ENCODE measurements around the gene CCDC27. TPM values are rescaled to one million over a fixed set of nuclear protein-coding genes. Genes with fewer than 3 reads are reported as not detected.

CCDC27 gene
- total and polyA plus RNA-seq, 2 of the 13 experiments (the other 11 are each of a cell fraction or from before 2014, with no cell fraction given) = not detected

DNA sequence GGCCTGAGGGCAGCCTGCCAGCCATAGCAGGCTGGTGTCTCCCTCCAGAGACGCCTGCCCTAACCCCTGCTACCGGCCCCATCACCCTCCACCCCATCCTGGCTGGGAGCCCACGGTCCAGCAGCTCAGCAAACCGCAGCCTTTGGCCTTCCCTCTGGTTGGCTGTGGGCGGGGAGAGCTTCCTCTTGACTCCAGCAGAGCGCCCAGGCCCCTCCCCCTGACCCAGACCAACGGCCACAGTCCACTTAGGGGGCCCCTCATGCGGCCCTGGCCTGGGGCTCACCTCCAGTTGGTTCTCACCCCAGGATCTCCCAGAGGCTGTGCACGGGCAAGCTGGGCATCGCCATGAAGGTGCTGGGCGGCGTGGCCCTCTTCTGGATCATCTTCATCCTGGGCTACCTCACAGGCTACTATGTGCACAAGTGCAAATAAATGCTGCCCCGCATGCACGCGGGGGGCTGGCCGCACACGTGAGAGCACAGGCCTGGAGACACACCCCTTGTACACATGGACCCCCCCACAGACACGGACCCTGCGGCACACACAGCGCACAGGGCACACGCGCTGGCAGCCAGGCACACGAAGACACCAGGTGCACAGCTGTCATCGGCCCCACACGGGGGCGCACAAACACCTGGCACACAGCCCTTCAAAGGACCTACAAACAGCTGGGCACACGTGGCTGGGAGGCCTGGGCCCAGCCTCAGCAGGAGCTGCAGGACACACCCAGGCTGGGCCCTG is 23.4 kb downstream of the CCDC27 start (continued):
- TF ChIP-seq, protein P1, sequence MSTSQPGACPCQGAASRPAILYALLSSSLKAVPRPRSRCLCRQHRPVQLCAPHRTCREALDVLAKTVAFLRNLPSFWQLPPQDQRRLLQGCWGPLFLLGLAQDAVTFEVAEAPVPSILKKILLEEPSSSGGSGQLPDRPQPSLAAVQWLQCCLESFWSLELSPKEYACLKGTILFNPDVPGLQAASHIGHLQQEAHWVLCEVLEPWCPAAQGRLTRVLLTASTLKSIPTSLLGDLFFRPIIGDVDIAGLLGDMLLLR (CRISPR knock-in tag; IDR thresholded peaks at IDR 0.05) = peak; percentile 68
- TF ChIP-seq NPAS2 (CRISPR knock-in tag; IDR thresholded peaks at IDR 0.05; ENCODE audit: borderline replicate concordance) (0 out of 2 replicates have a peak, but pooled peaks have one; percentile 63), ONECUT2 (CRISPR knock-in tag; IDR thresholded peaks at IDR 0.05) (peak; percentile 12; the same call in 1 of the 2 replicates), KAT7 (CRISPR knock-in tag; IDR thresholded peaks at IDR 0.05; ENCODE audit: borderline replicate concordance) (0 out of 2 replicates have a peak, but pooled peaks have one; percentile 17), ZNF432 (CRISPR knock-in tag; IDR thresholded peaks at IDR 0.05; ENCODE audit: borderline replicate concordance) (no peak), ATAD3A (CRISPR knock-in tag; IDR thresholded peaks at IDR 0.05) (no peak), RORA (CRISPR knock-in tag; IDR thresholded peaks at IDR 0.05) (no peak), XRCC5 (optimal IDR thresholded peaks at IDR 0.05; ENCODE audit: low read length) (peak; percentile 74), ZBTB1 (CRISPR knock-in tag; IDR thresholded peaks at IDR 0.05; ENCODE audit: borderline replicate concordance) (peak; percentile 61; the same call in 1 of the 2 replicates), ZNF614 (CRISPR knock-in tag; IDR thresholded peaks at IDR 0.05; ENCODE audit: borderline replicate concordance) (no peak), TCF7L2 (IDR thresholded peaks at IDR 0.05; ENCODE audit: low read depth, low read length) (no peak), SP5 (CRISPR knock-in tag; IDR thresholded peaks at IDR 0.05; ENCODE audit: borderline replicate concordance, low read depth) (peak; percentile 68), ZNF501 (CRISPR knock-in tag; IDR thresholded peaks at IDR 0.05) (peak; percentile 95), POLR2A (IDR thresholded peaks at IDR 0.05; ENCODE audit: insufficient read depth in 1 of 2, low read depth in 2 of 2, low read length in 2 of 2) (peak in 1 of 2 experiments; percentile 67; a peak in 2 of 4 replicates), KDM4B (CRISPR knock-in tag; IDR thresholded peaks at IDR 0.05) (peak; percentile 88), NR2F2 (IDR thresholded peaks at IDR 0.05; ENCODE audit: borderline replicate concordance, low read depth) (no peak)
- TF ChIP-seq, protein P2, sequence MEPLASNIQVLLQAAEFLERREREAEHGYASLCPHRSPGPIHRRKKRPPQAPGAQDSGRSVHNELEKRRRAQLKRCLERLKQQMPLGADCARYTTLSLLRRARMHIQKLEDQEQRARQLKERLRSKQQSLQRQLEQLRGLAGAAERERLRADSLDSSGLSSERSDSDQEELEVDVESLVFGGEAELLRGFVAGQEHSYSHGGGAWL (CRISPR knock-in tag; IDR thresholded peaks at IDR 0.05) = peak; percentile 93
- TF ChIP-seq, protein P3, sequence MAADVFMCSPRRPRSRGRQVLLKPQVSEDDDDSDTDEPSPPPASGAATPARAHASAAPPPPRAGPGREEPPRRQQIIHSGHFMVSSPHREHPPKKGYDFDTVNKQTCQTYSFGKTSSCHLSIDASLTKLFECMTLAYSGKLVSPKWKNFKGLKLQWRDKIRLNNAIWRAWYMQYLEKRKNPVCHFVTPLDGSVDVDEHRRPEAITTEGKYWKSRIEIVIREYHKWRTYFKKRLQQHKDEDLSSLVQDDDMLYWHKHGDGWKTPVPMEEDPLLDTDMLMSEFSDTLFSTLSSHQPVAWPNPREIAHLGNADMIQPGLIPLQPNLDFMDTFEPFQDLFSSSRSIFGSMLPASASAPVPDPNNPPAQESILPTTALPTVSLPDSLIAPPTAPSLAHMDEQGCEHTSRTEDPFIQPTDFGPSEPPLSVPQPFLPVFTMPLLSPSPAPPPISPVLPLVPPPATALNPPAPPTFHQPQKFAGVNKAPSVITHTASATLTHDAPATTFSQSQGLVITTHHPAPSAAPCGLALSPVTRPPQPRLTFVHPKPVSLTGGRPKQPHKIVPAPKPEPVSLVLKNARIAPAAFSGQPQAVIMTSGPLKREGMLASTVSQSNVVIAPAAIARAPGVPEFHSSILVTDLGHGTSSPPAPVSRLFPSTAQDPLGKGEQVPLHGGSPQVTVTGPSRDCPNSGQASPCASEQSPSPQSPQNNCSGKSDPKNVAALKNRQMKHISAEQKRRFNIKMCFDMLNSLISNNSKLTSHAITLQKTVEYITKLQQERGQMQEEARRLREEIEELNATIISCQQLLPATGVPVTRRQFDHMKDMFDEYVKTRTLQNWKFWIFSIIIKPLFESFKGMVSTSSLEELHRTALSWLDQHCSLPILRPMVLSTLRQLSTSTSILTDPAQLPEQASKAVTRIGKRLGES (CRISPR knock-in tag; IDR thresholded peaks at IDR 0.05; ENCODE audit: borderline replicate concordance) = no peak
- TF ChIP-seq, protein P4, sequence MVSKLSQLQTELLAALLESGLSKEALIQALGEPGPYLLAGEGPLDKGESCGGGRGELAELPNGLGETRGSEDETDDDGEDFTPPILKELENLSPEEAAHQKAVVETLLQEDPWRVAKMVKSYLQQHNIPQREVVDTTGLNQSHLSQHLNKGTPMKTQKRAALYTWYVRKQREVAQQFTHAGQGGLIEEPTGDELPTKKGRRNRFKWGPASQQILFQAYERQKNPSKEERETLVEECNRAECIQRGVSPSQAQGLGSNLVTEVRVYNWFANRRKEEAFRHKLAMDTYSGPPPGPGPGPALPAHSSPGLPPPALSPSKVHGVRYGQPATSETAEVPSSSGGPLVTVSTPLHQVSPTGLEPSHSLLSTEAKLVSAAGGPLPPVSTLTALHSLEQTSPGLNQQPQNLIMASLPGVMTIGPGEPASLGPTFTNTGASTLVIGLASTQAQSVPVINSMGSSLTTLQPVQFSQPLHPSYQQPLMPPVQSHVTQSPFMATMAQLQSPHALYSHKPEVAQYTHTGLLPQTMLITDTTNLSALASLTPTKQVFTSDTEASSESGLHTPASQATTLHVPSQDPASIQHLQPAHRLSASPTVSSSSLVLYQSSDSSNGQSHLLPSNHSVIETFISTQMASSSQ (IDR thresholded peaks at IDR 0.05; ENCODE audit: low read depth) = 0 out of 2 replicates have a peak, but pooled peaks have one; percentile 10
- TF ChIP-seq, protein P4 (CRISPR knock-in tag; IDR thresholded peaks at IDR 0.05; ENCODE audit: borderline replicate concordance) = peak; percentile 45; the same call in 1 of the 2 replicates
- TF ChIP-seq, protein P5, sequence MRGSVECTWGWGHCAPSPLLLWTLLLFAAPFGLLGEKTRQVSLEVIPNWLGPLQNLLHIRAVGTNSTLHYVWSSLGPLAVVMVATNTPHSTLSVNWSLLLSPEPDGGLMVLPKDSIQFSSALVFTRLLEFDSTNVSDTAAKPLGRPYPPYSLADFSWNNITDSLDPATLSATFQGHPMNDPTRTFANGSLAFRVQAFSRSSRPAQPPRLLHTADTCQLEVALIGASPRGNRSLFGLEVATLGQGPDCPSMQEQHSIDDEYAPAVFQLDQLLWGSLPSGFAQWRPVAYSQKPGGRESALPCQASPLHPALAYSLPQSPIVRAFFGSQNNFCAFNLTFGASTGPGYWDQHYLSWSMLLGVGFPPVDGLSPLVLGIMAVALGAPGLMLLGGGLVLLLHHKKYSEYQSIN (CRISPR knock-in tag; IDR thresholded peaks at IDR 0.05; ENCODE audit: borderline replicate concordance) = no peak
